Osteoblast (primary cell): ENCODE data around the gene CREBZF. TPM values are rescaled to one million over a fixed set of nuclear protein-coding genes. Genes with fewer than 3 reads are reported as not detected.

Experiments used
- DNase-seq: peaks from one replicate; pipeline ENCODE4 v3.0.0; 2011; ENCODE audit warnings: low spot score, mixed read lengths; ENCODE audit not compliant: insufficient read length; ENCODE audit errors: missing footprints
- H2AFZ ChIP-seq: 2 replicates; pipeline ENCODE4 v1.6.0; 2011; ENCODE audit warnings: mild to moderate bottlenecking, low read length
- H3K27ac ChIP-seq: 2 replicates; pipeline ENCODE4 v1.5.1; 2011; ENCODE audit warnings: mild to moderate bottlenecking, low read depth, low read length, moderate library complexity
- H3K27me3 ChIP-seq: 2 replicates; pipeline ENCODE4 v1.6.0; 2012; ENCODE audit warnings: mild to moderate bottlenecking, control low read depth, inconsistent platforms, low read length, moderate library complexity; ENCODE audit not compliant: insufficient read depth
- H3K36me3 ChIP-seq: 2 replicates; pipeline ENCODE4 v1.5.1; 2011; ENCODE audit warnings: mild to moderate bottlenecking, low read length, control low read depth, moderate library complexity; ENCODE audit not compliant: insufficient read depth
- H3K4me1 ChIP-seq: 2 replicates; pipeline ENCODE4 v1.5.1; 2011; ENCODE audit warnings: mild to moderate bottlenecking, low read length, control low read depth, moderate library complexity; ENCODE audit not compliant: insufficient read depth
- H3K4me2 ChIP-seq: 2 replicates; pipeline ENCODE4 v1.6.0; 2011; ENCODE audit warnings: mild to moderate bottlenecking, low read length; ENCODE audit not compliant: insufficient read depth
- H3K4me3 ChIP-seq: fragments of 200-600 bp; sonication (generic); 3 replicates; pipeline ENCODE4 v1.5.1; 2012; ENCODE audit warnings: mild to moderate bottlenecking, low read length, inconsistent platforms; ENCODE audit not compliant: insufficient read depth
- H3K79me2 ChIP-seq: 2 replicates; pipeline ENCODE4 v1.6.0; 2012; ENCODE audit warnings: mild to moderate bottlenecking, low read length, control low read depth, inconsistent platforms; ENCODE audit not compliant: insufficient read depth
- H3K9me3 ChIP-seq: 2 replicates; pipeline ENCODE4 v1.5.1; 2011; ENCODE audit warnings: low read depth, low read length, control low read depth
- H4K20me1 ChIP-seq: 2 replicates; pipeline ENCODE4 v1.6.0; 2012; ENCODE audit warnings: mild to moderate bottlenecking, low read length, control low read depth; ENCODE audit not compliant: insufficient read depth
- CTCF ChIP-seq: IDR thresholded peaks from 2 replicates; pipeline ENCODE4 v1.5.1; 2011; ENCODE audit warnings: mild to moderate bottlenecking, low read depth, low read length, moderate library complexity; ENCODE audit errors: extremely low read depth
- total RNA-seq: library from RNA; depleted of rRNA; stranded (reverse); fragments of >200 nt; gene quantifications from 2 replicates; pipeline ENCODE4 v1.2.3, GENCODE V29; 2012

Gene CREBZF
- total RNA-seq, 1 donor = 49.2 TPM

GRCh38 chr11:85668157-85668556 is 3.2 kb upstream of the CREBZF start:
- H3K79me2 ChIP-seq = peaks cover 13% of the 10 kb centered on the region
- H3K9me3 ChIP-seq = no peaks in the 10 kb centered on the region
- no peaks in the 10 kb centered on the region for H3K36me3 ChIP-seq
- no peak overlapping the region for H3K4me3 ChIP-seq
- no peak overlapping the region for H3K27ac ChIP-seq
- TF ChIP-seq CTCF = no peak
- H3K4me2 ChIP-seq = no peak overlapping the region
- no peaks in the 10 kb centered on the region for H3K27me3 ChIP-seq
- no peak for DNase-seq
- H3K4me1 ChIP-seq = peaks cover 3% of the 10 kb centered on the region
- no peak overlapping the region for H2AFZ ChIP-seq
- H4K20me1 ChIP-seq = peaks cover 9% of the 10 kb centered on the region

- no peaks in the 10 kb centered on the region for H3K27me3 ChIP-seq
- no peak overlapping the region for H2AFZ ChIP-seq
- peaks cover 22% of the 10 kb centered on the region for H4K20me1 ChIP-seq
- peaks cover 27% of the 10 kb centered on the region for H3K79me2 ChIP-seq
- no peak overlapping the region for H3K4me3 ChIP-seq
- H3K36me3 ChIP-seq = no peaks in the 10 kb centered on the region
- H3K4me2 ChIP-seq = no peak overlapping the region
- no peak for TF ChIP-seq CTCF
- peaks cover 3% of the 10 kb centered on the region for H3K4me1 ChIP-seq
- no peak for DNase-seq
- H3K27ac ChIP-seq = no peak overlapping the region
- H3K9me3 ChIP-seq = no peaks in the 10 kb centered on the region
These were observed 1.8 kb upstream of the CREBZF start for GRCh38 chr11:85666687-85667086.

- Histone ChIP-seq H3K27ac (no peak overlapping the region), H3K36me3 (peaks cover under 1% of the 10 kb centered on the region), H3K4me2 (peak overlapping the region; percentile 90), H3K9me3 (no peaks in the 10 kb centered on the region), H3K4me1 (peaks cover 11% of the 10 kb centered on the region), H4K20me1 (peaks cover 30% of the 10 kb centered on the region), H3K4me3 (no peak overlapping the region), H3K27me3 (no peaks in the 10 kb centered on the region), H2AFZ (peak overlapping the region; percentile 84), H3K79me2 (peaks cover 36% of the 10 kb centered on the region)
- no peak for DNase-seq
- TF ChIP-seq CTCF = no peak
These were observed 804 bp upstream of the CREBZF start for GRCh38 chr11:85665733-85666132.

- Histone ChIP-seq H3K4me3 (peak overlapping the region; percentile 91), H3K4me1 (peaks cover 23% of the 10 kb centered on the region), H3K9me3 (no peaks in the 10 kb centered on the region), H3K4me2 (peak overlapping the region; percentile 90), H3K36me3 (peaks cover 10% of the 10 kb centered on the region), H3K27ac (peak overlapping the region; percentile 97), H4K20me1 (peaks cover 43% of the 10 kb centered on the region), H2AFZ (peak overlapping the region; percentile 30), H3K27me3 (no peaks in the 10 kb centered on the region), H3K79me2 (peaks cover 54% of the 10 kb centered on the region)
- peak; percentile 76 for DNase-seq
- TF ChIP-seq CTCF = peak; percentile 28
These were observed 945 bp downstream of the CREBZF start for GRCh38 chr11:85663753-85664614.
